22Rv1 (cell line): ENCODE results near the gene DCTN3.

Experiments used
- CTCF ChIP-seq: fragments of 450-650 bp; IDR thresholded peaks from 2 replicates; pipeline ENCODE4 v1.5.1; 2017; ENCODE audit warnings: mild to moderate bottlenecking
- ZFX ChIP-seq: fragments of 450-650 bp; IDR thresholded peaks from 2 replicates; pipeline ENCODE4 v1.6.1; 2017; ENCODE audit warnings: antibody characterized with exemption, borderline replicate concordance

DNA sequence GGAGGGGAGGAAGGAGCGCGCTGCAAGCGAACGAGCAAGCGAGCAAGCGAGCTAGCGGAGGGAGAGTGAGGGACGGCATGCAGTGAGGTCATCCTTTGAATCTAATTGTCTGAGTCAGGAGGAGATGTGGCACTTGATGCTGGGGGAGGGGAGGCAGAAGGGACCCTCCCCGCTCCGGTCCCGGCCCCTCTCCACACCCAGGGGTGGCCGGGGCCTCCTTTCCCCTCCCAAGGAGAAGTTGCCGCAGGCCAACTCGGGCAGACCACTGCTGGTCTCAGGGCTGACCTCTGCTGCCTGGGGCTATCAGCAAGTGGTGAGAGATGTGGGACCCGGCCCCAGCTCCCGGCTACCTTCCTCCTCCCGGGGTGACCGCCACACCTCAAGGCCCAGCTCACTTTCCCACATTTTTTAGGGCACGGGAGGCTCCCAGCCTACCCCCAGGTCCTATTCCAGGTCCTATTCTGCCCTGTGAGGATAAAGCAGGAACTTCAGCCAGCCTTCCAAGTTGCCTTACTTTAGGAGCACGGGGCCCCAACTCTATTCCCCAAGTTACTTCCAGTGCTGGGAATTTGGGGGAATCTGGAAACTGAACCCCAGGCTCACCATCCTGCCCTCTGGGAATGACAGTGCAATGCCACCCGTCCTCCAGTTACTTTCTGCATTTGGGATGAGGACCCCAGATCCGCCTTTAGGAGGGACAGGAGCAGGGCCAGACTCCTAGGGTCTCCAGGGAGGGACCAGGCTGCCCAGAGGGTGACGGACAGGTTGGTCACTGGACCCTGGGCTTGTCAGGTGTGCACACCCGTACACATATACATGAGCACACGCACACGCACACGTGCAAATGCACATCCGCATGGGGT, 41.8 kb downstream of the DCTN3 start:
- TF ChIP-seq CTCF (no peak), ZFX (no peak)
